GM23338 (cell line): ENCODE data around the gene SRRD. TPM values are rescaled to one million over a fixed set of nuclear protein-coding genes. Genes with fewer than 3 reads are reported as not detected.

Source experiments
- ATAC-seq: fragments of 200-7000 bp; cut with Tn5 transposase; 3 replicates; pipeline ENCODE4 v1.9.1; 2020
- DNase-seq: peaks from one replicate; pipeline ENCODE4 v3.0.0-alpha.2; 2015; ENCODE audit warnings: low spot score
- H2AFZ ChIP-seq: fragments of 200-600 bp; sonication (generic); 2 replicates; pipeline ENCODE4 v1.8.0; 2016; ENCODE audit warnings: antibody characterized with exemption, mild to moderate bottlenecking, moderate library complexity
- H3F3A ChIP-seq: fragments of 200-600 bp; sonication (generic); replicated peaks from 2 replicates; pipeline ENCODE4 v1.8.0; 2017; ENCODE audit warnings: antibody characterized with exemption, mixed run types, low read depth
- H3K27ac ChIP-seq: fragments of 200-600 bp; sonication (generic); 2 replicates; pipeline ENCODE4 v1.6.1; 2016; ENCODE audit warnings: low read depth
- H3K27me3 ChIP-seq: fragments of 200-600 bp; sonication (generic); 2 replicates; pipeline ENCODE4 v1.8.0; 2016; ENCODE audit warnings: mild to moderate bottlenecking, mixed run types, moderate library complexity; ENCODE audit not compliant: insufficient read depth
- H3K36me3 ChIP-seq: fragments of 200-600 bp; sonication (generic); 2 replicates; pipeline ENCODE4 v1.8.0; 2016; ENCODE audit warnings: mild to moderate bottlenecking; ENCODE audit not compliant: insufficient read depth
- H3K4me1 ChIP-seq: fragments of 200-600 bp; sonication (generic); 2 replicates; pipeline ENCODE4 v1.8.0; 2016; ENCODE audit warnings: mild to moderate bottlenecking, moderate library complexity; ENCODE audit not compliant: insufficient read depth
- H3K4me2 ChIP-seq: fragments of 200-600 bp; sonication (generic); 2 replicates; pipeline ENCODE4 v1.7.1; 2017; ENCODE audit warnings: mixed run types
- H3K4me3 ChIP-seq: fragments of 200-600 bp; sonication (generic); 2 replicates; pipeline ENCODE4 v1.6.1; 2016; ENCODE audit warnings: mixed run types
- H3K79me2 ChIP-seq: fragments of 200-600 bp; sonication (generic); replicated peaks from 2 replicates; pipeline ENCODE4 v1.8.0; 2017; ENCODE audit warnings: mild to moderate bottlenecking; ENCODE audit not compliant: insufficient read depth
- H3K9me2 ChIP-seq: fragments of 200-600 bp; sonication (generic); 2 replicates; pipeline ENCODE4 v1.8.0; 2017; ENCODE audit not compliant: insufficient read depth
- H4K20me1 ChIP-seq: fragments of 200-600 bp; sonication (generic); replicated peaks from 2 replicates; pipeline ENCODE4 v1.8.0; 2017; ENCODE audit warnings: mild to moderate bottlenecking; ENCODE audit not compliant: insufficient read depth
- H3K27ac Mint-ChIP-seq: 2 replicates; pipeline ENCODE4 v1.8.0; 2020; ENCODE audit warnings: inconsistent platforms, mild to moderate bottlenecking, moderate library complexity, mixed read lengths
- H3K27me3 Mint-ChIP-seq: 3 replicates; pipeline ENCODE4 v1.8.0; 2022; ENCODE audit warnings: low read depth, mild to moderate bottlenecking, moderate library complexity, mixed read lengths, inconsistent platforms; ENCODE audit not compliant: insufficient read depth, poor library complexity
- H3K36me3 Mint-ChIP-seq: 3 replicates; pipeline ENCODE4 v1.8.0; 2021; ENCODE audit warnings: low read depth, mild to moderate bottlenecking, inconsistent platforms, moderate library complexity, mixed read lengths
- H3K4me1 Mint-ChIP-seq: 3 replicates; pipeline ENCODE4 v1.8.0; 2020; ENCODE audit warnings: mild to moderate bottlenecking, inconsistent platforms, mixed read lengths
- H3K4me3 Mint-ChIP-seq: 3 replicates; pipeline ENCODE4 v1.8.0; 2021; ENCODE audit warnings: moderate library complexity, mild to moderate bottlenecking, inconsistent platforms, mixed read lengths
- H3K9me3 Mint-ChIP-seq: 3 replicates; pipeline ENCODE4 v1.8.0; 2020; ENCODE audit warnings: moderate library complexity, mild to moderate bottlenecking, inconsistent platforms, mixed read lengths
- CREB1 ChIP-seq: fragments of 250-450 bp; sonication (Bioruptor Pico); IDR thresholded peaks from 2 replicates; pipeline ENCODE4 v1.5.0; 2020; ENCODE audit warnings: low read depth, mild to moderate bottlenecking, moderate library complexity
- ETS1 ChIP-seq: IDR thresholded peaks from 2 replicates; pipeline ENCODE4 v1.6.1; 2016; ENCODE audit warnings: antibody characterized with exemption
- EZH2phosphoT487 ChIP-seq: fragments of 200-600 bp; sonication (generic); IDR thresholded peaks from one replicate; pipeline ENCODE4 v1.8.1; 2018; ENCODE audit warnings: antibody characterized with exemption; ENCODE audit not compliant: unreplicated experiment
- JUNB ChIP-seq: IDR thresholded peaks from one replicate; pipeline ENCODE4 v1.6.1; 2016; ENCODE audit warnings: antibody characterized with exemption; ENCODE audit not compliant: unreplicated experiment
- NANOG ChIP-seq: IDR thresholded peaks from 2 replicates; pipeline ENCODE4 v1.6.1; 2016; ENCODE audit warnings: antibody characterized with exemption, borderline replicate concordance
- REST ChIP-seq: IDR thresholded peaks from one replicate; pipeline ENCODE4 v1.6.1; 2018; ENCODE audit warnings: antibody characterized with exemption; ENCODE audit not compliant: unreplicated experiment
- STAT1 ChIP-seq: IDR thresholded peaks from one replicate; pipeline ENCODE4 v1.6.1; 2016; ENCODE audit warnings: antibody characterized with exemption; ENCODE audit not compliant: unreplicated experiment
- ZNF331 ChIP-seq: fragments of 250-450 bp; sonication (Bioruptor Pico); IDR thresholded peaks from 2 replicates; pipeline ENCODE4 v1.5.0; 2020; ENCODE audit warnings: low read depth, mild to moderate bottlenecking, moderate library complexity
- ZNF462 ChIP-seq: fragments of 250-450 bp; sonication (Bioruptor Pico); IDR thresholded peaks from 2 replicates; pipeline ENCODE4 v1.5.0; 2020; ENCODE audit warnings: mild to moderate bottlenecking, moderate library complexity
- polyA plus RNA-seq: library from polyadenylated mRNA; unstranded; fragments of >200 nt; fragmentation: Nextera tagmentation; extraction: Ambion mirVana; gene quantifications from 2 replicates; pipeline ENCODE4 v1.2.1, GENCODE V29; 2016
- total RNA-seq: library from RNA; depleted of rRNA; stranded (reverse); fragments of >200 nt; shearing (Covaris generic); gene quantifications from 2 replicates; pipeline ENCODE4 v1.2.3, GENCODE V29; 2014

SRRD gene
- total and polyA plus RNA-seq, 2 experiments from 2014 or later: 17.8 to 23.2 TPM

- TF ChIP-seq CREB1 (CRISPR knock-in tag) (no peak), EZH2phosphoT487 (no peak), NANOG (no peak), ETS1 (no peak), STAT1 (no peak), REST (no peak), JUNB (no peak)
These were observed 656 bp downstream of the SRRD start (continued) for GRCh38 chr22:26484360-26484706.

GRCh38 chr22:26485013-26485412 is 1.3 kb downstream of the SRRD start:
- Histone ChIP-seq H3F3A (peaks cover 31% of the 10 kb centered on the region), H3K9me2 (no peaks in the 10 kb centered on the region), H3K27me3 (no peaks in the 10 kb centered on the region), H3K4me2 (peak overlapping the region; percentile 97), H3K27ac (0 out of 2 replicates have a peak overlapping the region, but pooled peaks have one; percentile 99), H4K20me1 (peaks cover 11% of the 10 kb centered on the region; the same call in 1 of the 2 replicates), H3K79me2 (peaks cover 60% of the 10 kb centered on the region), H2AFZ (no peak overlapping the region), H3K36me3 (peaks cover 23% of the 10 kb centered on the region), H3K4me1 (peaks cover 27% of the 10 kb centered on the region), H3K4me3 (peak overlapping the region; percentile 99; the same call in 1 of the 2 replicates)
- Mint-ChIP-seq H3K9me3 (0 out of 3 replicates have a peak, but pooled peaks cover 2% of the 10 kb centered on the region), H3K36me3 (peaks cover 30% of the 10 kb centered on the region), H3K27ac (no peak overlapping the region; the same call in 1 of the 2 replicates), H3K4me1 (peaks cover 37% of the 10 kb centered on the region), H3K4me3 (peak overlapping the region; percentile 98), H3K27me3 (peaks cover 2% of the 10 kb centered on the region)
- no peak for ATAC-seq
- no peak for DNase-seq
- TF ChIP-seq STAT1: no peak
- TF ChIP-seq JUNB: no peak
- no peak for TF ChIP-seq ETS1
- no peak for TF ChIP-seq ZNF331 (CRISPR knock-in tag)
- no peak for TF ChIP-seq ZNF462 (CRISPR knock-in tag)
- no peak for TF ChIP-seq EZH2phosphoT487
- no peak for TF ChIP-seq CREB1 (CRISPR knock-in tag)
